HG03378 (cell line): ENCODE results near the gene CREG2.

Experiments used
- ATAC-seq: cut with Tn5 transposase; IDR thresholded peaks from one replicate; pipeline ENCODE4 v1.9.1; 2021; ENCODE audit warnings: mild to moderate bottlenecking, moderate library complexity; ENCODE audit not compliant: unreplicated experiment

Gene CREG2

DNA sequence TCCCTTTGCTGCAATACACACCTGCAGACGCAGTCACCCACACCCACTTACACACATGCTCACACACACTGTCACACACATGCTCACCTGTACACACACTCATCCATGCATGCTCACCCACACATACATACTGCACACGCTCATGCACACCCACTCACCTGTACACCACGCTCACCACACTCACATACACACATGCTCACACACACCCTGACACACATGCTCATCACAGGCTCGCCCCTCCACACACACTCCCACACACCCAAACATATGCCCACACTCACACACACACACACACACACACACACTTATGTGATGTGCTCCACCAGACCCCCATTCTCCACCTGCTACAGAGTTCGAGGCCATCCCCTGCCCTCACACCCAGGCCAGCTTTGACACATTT lies 22.8 kb upstream of the CREG2 start:
- no peak for ATAC-seq

DNA sequence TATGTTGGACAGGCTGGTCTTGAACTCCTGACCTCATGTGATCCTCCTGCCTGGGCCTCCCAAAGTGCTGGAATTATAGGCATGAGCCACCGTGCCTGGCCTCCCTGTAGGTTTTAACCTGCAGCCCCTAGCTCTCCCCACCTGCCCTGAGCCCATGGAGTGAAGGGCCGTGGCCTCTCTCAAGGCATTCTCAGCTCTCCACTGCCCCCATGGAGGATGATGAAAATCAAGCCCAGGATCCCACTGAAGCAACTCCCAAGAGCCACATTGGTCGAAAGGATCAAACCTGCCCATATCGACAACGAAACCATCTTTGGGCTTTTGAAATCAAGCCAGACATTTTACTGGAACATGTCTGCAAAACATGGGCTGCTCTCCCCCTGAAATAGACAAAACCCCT lies 22.4 kb upstream of the CREG2 start:
- ATAC-seq: no peak

DNA sequence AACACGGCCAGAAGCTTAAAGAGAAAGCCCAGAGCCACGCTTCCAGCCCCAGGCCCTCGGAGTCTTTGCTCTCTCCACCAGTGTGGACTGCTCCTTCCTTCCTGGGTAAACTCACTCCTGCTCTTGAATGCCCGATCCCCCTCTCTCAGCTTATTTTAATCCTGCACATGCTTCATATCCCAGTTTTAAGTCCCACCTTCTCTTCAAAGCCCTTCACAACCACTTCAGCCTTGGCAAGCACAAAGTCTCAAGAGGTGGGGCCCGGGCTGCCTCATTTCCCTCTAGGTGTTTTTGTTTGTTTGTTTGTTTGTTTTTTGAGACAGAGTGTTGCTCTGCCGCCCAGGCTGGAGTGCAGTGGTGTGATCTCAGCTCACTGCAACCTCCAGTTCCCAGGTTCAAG lies 21.6 kb upstream of the CREG2 start:
- no peak for ATAC-seq

GRCh38 chr2:101405351-101405899 lies 18.1 kb upstream of the CREG2 start:
- no peak for ATAC-seq

DNA sequence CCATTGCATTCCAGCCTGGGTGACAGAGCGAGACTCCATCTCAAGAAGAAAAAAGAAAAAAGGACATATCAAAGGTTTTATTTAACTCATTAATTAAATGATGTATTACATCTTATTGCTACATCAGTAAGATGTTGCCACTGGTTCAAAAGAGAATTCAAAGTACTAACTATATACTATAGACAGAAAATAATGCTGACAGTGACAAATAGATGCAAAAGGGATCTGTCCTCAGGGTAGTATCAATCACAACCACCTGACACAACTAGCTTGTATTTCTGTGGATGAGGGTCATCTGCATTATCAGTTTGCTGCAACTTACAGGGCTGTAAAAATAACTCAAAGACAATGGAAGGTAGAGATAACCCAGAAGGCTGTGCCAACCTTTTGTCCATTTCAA lies 16.4 kb upstream of the CREG2 start:
- no peak for ATAC-seq

GRCh38 chr2:101402630-101403029 lies 15.3 kb upstream of the CREG2 start:
- ATAC-seq: no peak

- no peak for ATAC-seq
These were observed 14.6 kb upstream of the CREG2 start for GRCh38 chr2:101401906-101402305.

DNA sequence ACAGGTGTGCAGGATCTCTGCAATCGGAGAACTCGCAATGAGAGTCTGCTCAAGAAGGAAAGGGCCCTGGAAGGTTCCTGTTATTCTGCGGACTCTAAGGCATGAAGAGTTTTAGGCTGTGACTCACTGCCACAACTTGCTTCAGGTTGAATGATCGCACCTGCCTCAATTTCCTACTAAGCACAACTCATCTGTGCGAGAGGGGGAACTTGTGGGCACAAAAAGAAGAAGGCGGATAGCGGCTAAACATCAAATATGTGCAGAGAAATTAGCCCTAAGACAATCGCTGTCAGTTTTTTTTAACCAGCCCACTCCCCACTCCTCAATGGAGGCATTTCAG lies 14.0 kb upstream of the CREG2 start:
- ATAC-seq: no peak

GRCh38 chr2:101400506-101401325 lies 13.4 kb upstream of the CREG2 start:
- no peak for ATAC-seq

- ATAC-seq: no peak
These were observed 12.7 kb upstream of the CREG2 start for GRCh38 chr2:101400048-101400447.

DNA sequence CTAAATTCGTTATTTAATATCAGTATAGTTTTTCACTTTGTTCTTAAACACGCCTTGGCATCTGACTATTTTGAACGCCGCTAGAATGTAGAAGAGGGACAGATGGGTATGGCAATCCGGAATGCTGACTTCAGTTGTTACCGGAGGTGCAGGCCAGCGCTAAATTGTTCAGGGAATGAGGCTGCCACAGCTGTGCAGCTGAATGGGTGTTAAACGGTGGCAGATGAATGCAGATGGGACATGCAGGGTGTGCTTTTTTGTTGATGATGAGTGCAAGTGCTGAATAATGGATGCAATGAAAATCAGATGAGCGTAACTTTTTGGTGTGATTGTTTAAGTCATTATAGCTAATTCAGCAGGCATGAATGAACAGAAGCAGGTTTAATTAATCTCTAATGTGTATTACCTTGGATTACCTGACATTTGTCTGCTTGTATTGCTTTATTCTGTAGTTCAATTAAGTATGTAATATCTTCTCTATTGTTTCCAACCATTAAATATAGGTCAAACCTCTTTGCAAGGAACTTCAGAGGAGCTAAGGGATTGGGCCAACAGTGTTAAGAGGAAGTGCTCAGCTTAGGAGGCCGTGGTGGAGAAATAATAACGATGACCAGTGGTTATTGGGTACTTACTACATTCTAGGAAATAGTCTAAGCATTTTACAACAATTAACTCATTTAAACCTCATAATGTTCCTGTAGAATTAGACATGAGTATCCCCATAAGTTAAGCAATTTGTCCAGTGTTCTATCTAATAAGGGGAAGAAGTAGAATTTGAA lies 11.9 kb upstream of the CREG2 start:
- ATAC-seq: no peak

DNA sequence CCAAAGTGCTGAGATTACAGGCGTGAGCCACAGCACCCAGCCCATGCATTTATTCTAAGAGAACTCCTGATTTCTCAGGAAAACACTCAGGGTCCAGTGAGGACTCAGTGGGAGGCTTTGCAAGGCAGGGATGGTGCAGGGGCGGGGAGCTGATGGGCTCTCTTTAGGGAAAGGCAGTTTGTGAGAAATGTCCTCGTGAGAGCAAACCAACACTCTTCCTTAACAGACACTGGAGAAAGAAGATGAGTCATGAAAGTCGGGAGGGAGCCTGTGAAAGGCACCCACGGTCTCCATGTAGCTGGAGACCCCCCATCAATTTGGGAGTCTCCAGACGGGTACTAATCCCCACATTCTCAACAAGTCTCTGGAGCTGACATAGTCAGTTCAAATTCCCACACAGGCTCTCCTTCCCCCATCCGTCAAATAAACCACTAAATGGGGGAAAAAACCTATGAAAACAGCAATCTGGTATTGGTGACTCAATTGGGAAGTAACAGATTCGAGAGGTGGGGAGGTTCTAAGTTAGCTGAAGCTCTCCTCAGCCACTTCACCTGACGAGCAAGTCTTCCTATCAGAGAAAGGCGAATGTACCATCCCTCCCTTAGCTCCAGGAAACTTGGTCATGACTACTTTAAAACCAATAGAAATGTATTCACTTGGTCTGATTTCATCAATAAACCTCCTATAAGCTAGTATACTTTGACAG lies 11.0 kb upstream of the CREG2 start:
- ATAC-seq: no peak

GRCh38 chr2:101396316-101396717 lies 9.0 kb upstream of the CREG2 start:
- ATAC-seq: no peak

- no peak for ATAC-seq
These were observed 8.4 kb upstream of the CREG2 start for GRCh38 chr2:101395545-101396315.

- ATAC-seq: no peak
These were observed 929 bp upstream of the CREG2 start for GRCh38 chr2:101388232-101388631.

GRCh38 chr2:101386599-101387150 lies 628 bp downstream of the CREG2 start:
- no peak for ATAC-seq

DNA sequence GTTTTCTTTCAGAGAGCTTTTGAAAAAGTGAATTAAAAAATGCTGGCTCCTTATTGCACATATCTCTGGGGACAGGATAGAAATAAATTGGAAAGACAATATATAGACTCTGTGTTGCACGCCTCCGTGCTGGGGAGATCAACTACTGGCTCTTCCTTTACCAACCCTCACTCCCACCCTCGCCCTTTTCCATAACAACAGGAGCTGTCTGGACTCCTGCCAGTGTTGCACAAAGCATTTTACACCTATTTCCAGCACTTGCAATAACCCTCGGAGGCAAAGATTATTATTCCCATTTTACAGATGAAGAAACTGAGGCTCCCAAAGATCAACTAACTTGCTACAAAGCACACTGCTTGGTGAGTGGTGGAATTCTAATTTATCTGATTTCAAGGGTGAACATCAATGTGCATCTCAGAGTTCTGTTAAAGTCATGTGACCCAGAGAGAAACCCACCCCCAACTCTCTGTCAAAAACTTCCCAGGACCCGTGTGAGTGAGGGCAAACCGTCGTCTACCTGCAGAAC lies 4.2 kb downstream of the CREG2 start:
- no peak for ATAC-seq

- ATAC-seq: no peak
These were observed 4.9 kb downstream of the CREG2 start for GRCh38 chr2:101382442-101382841.

- ATAC-seq: no peak
These were observed 6.9 kb downstream of the CREG2 start for GRCh38 chr2:101380376-101380775.

GRCh38 chr2:101379091-101379490 lies 8.2 kb downstream of the CREG2 start:
- no peak for ATAC-seq
